Ovary (tissue), 9 donors: Measurements from ENCODE around the gene OR2J1. TPM values are rescaled to one million over a fixed set of nuclear protein-coding genes. Genes with fewer than 3 reads are reported as not detected.

ENCODE experiments used
- DNase-seq, 5 donors: peaks; one replicate each; pipeline ENCODE4 v3.0.0-alpha.2; 2019 to 2020
- H3K27ac ChIP-seq, 2 donors: fragments of 200-600 bp; one replicate each; pipeline versions ENCODE4 v1.5.1 to v1.8.0; 2019 to 2022
- H3K27me3 ChIP-seq: fragments of 200-600 bp; one replicate; pipeline ENCODE4 v1.8.0; 2022
- H3K36me3 ChIP-seq: fragments of 200-600 bp; sonication (generic); one replicate; pipeline ENCODE4 v1.5.1; 2019
- H3K4me1 ChIP-seq: one replicate; pipeline ENCODE4 v1.8.1; 2013; ENCODE audit warnings: mild to moderate bottlenecking, moderate library complexity; ENCODE audit not compliant: insufficient read depth
- H3K4me3 ChIP-seq: fragments of 200-600 bp; sonication (generic); one replicate; pipeline ENCODE4 v1.5.1; 2017
- H3K9me3 ChIP-seq, 2 donors: fragments of 200-600 bp in 1 of 2; sonication (generic) in 1 of 2; one replicate each; pipeline versions ENCODE4 v1.5.1 to v1.8.1; 2013 to 2019; ENCODE audit warnings: mild to moderate bottlenecking in 1 of 2, moderate library complexity in 1 of 2
- CTCF ChIP-seq, 3 donors: fragments of 450-650 bp in 2 of 3; fragments of 200-600 bp in 1 of 3; IDR thresholded peaks; one replicate each; pipeline versions ENCODE4 v1.5.1 to v1.8.0; 2016 to 2022; ENCODE audit warnings: antibody characterized with exemption in 3 of 3, mild to moderate bottlenecking in 1 of 3
- EP300 ChIP-seq: sonication (generic); formaldehyde crosslinking; IDR thresholded peaks from one replicate; pipeline ENCODE4 v1.6.1; 2017; ENCODE audit warnings: antibody characterized with exemption
- POLR2A ChIP-seq: fragments of 450-650 bp; IDR thresholded peaks from one replicate; pipeline ENCODE4 v1.6.1; 2017; ENCODE audit warnings: antibody characterized with exemption, mild to moderate bottlenecking, moderate library complexity
- WGBS, 3 donors: extraction: QIAGEN DNeasy Blood & Tissue Kit in 1 of 3; methylation state at CpG; one replicate each; pipeline versions ENCODE4 v1.1.5 to v1.1.7; 2013 to 2017; 5-methylcytosine and 5-hydroxymethylcytosine counted together
- intact Hi-C, 4 donors: fragments of 100-400 bp; cut with DNase I; formaldehyde crosslinking; loops; one replicate each; pipeline versions ENCODE4 v1.11.0 to v1.15.1; 2022 to 2023
- polyA plus RNA-seq, 2 donors: library from polyadenylated mRNA; stranded (reverse); fragments of 200-250 nt in 1 of 2; fragments of 350-450 nt in 1 of 2; fragmentation: Illumina TruSeq in 1 of 2; extraction: RNeasy Lipid Tissue Mini Kit (QIAGEN cat#74804) in 1 of 2; gene quantifications; one replicate each; pipeline ENCODE4 v1.2.3, GENCODE V29; 2013 to 2014
- total RNA-seq, 7 donors: library from RNA; depleted of rRNA in 2 of 7; stranded (reverse); fragments of >200 nt in 2 of 7; fragmentation: NEBNext Ultra II Directional in 3 of 7; extraction: Animal tissue kit (Norgen Biotek cat#: 25700) in 3 of 7; gene quantifications; one replicate each; pipeline versions ENCODE4 v1.1.0 to v1.2.4, GENCODE V29; 2016 to 2023
- donor health status: DM: no; HTN: no; CAD: no; lungs with moderate emphysema.
- donor health status: DM: no; HTN: no; CAD: no.
- donor health status: Bipolar disorder and iron deficiency.
- donor health status: DM: yes; HTN: yes; CAD: no.
- donor health status: DM: no; HTN: no; CAD: no.
- donor health status: DM: yes; HTN: yes; CAD: no.

Gene OR2J1
- total and polyA plus RNA-seq, 9 donors = not detected

- TF ChIP-seq EP300 (no peak), CTCF (IDR thresholded peaks at IDR 0.05) (no peak), POLR2A (no peak)
- H3K4me1 ChIP-seq = no peaks in the 10 kb centered on the region
- H3K9me3 ChIP-seq = no peaks in the 10 kb centered on the region
- no peaks in the 10 kb centered on the region for H3K36me3 ChIP-seq
- intact Hi-C loops = no loop called here
- DNase-seq = no peak
- H3K4me3 ChIP-seq = no peak overlapping the region
- H3K27me3 ChIP-seq = no peaks in the 10 kb centered on the region
- no peak overlapping the region for H3K27ac ChIP-seq
These were observed 18.0 kb upstream of the OR2J1 start for GRCh38 chr6:29081312-29081711.

- Histone ChIP-seq H3K27ac (no peak overlapping the region), H3K4me3 (no peak overlapping the region), H3K9me3 (no peaks in the 10 kb centered on the region), H3K4me1 (no peaks in the 10 kb centered on the region), H3K36me3 (no peaks in the 10 kb centered on the region), H3K27me3 (no peaks in the 10 kb centered on the region)
- 90 to 95% (median 93%) methylated on average over 15 of the region's 15 CpGs for WGBS, 3 donors
- intact Hi-C loops = no loop called here
- TF ChIP-seq POLR2A = no peak
- no peak for TF ChIP-seq CTCF (IDR thresholded peaks at IDR 0.05)
- no peak for TF ChIP-seq EP300
- no peak for DNase-seq
These were observed 16.8 kb upstream of the OR2J1 start for GRCh38 chr6:29082457-29082856.

GRCh38 chr6:29087213-29087612, 12.1 kb upstream of the OR2J1 start, which contains the start of gene OR2B3:
OR2B3 (minus strand) TSS chr6:29087313; CDS start chr6:29087248, 65 bp downstream.
- Histone ChIP-seq H3K4me3 (no peak within 1 kb of the TSS), H3K9me3 (no peaks in the 10 kb centered on the region), H3K27me3 (no peaks in the 10 kb centered on the region), H3K27ac (no peak within 1 kb of the TSS), H3K36me3 (no peaks in the 10 kb centered on the region), H3K4me1 (no peaks in the 10 kb centered on the region)
- TF ChIP-seq POLR2A (no peak), EP300 (no peak), CTCF (IDR thresholded peaks at IDR 0.05) (no peak)
- intact Hi-C loops = no loop called here
- WGBS, 3 donors = 79 to 91% (median 90%) methylated on average over 1 of the region's 1 CpG
- DNase-seq = no peak

GRCh38 chr6:29092957-29093356, 6.3 kb upstream of the OR2J1 start:
- no peaks in the 10 kb centered on the region for H3K36me3 ChIP-seq
- no peak overlapping the region for H3K4me3 ChIP-seq
- no peak for DNase-seq
- TF ChIP-seq EP300 (no peak), POLR2A (no peak), CTCF (IDR thresholded peaks at IDR 0.05) (no peak)
- no peaks in the 10 kb centered on the region for H3K4me1 ChIP-seq
- H3K9me3 ChIP-seq = no peaks in the 10 kb centered on the region
- no peaks in the 10 kb centered on the region for H3K27me3 ChIP-seq
- no peak overlapping the region for H3K27ac ChIP-seq
- 77 to 92% (median 82%) methylated on average over 3 of the region's 3 CpGs for WGBS, 3 donors
- intact Hi-C loops = no loop called here

- WGBS, 3 donors = 56 to 76% (median 62%) methylated on average over 1 of the region's 1 CpG
- no peaks in the 10 kb centered on the region for H3K27me3 ChIP-seq
- intact Hi-C loops = no loop called here
These were observed 1.5 kb upstream of the OR2J1 start for GRCh38 chr6:29097803-29098202.

More at GRCh38 chr6:29097803-29098202, 1.5 kb upstream of the OR2J1 start:
- TF ChIP-seq CTCF (IDR thresholded peaks at IDR 0.05) = no peak
- TF ChIP-seq EP300 = no peak
- TF ChIP-seq POLR2A = no peak
- H3K4me1 ChIP-seq = no peaks in the 10 kb centered on the region
- H3K27ac ChIP-seq = no peak overlapping the region
- DNase-seq = no peak
- H3K36me3 ChIP-seq = no peaks in the 10 kb centered on the region
- H3K4me3 ChIP-seq = no peak overlapping the region
- no peaks in the 10 kb centered on the region for H3K9me3 ChIP-seq
